Measurements from ENCODE around the gene FXYD2. TPM values are rescaled to one million over a fixed set of nuclear protein-coding genes. Genes with fewer than 3 reads are reported as not detected.

The FXYD2 gene
- total RNA-seq, 1 experiment from 2014 or later = not detected

Other genes with a start within 250 kb of the FXYD2 start
- gene DSCAML1, start 27.5 kb downstream of the FXYD2 start, total RNA-seq (2014; rRNA removed; shearing (Covaris generic)) = not detected in 2 replicates
- gene FXYD6, start 51.9 kb upstream of the FXYD2 start, total RNA-seq (2014; rRNA removed; shearing (Covaris generic)) = 0.24 and 0.78 TPM in 2 replicates
- gene TMPRSS13, start 104.7 kb upstream of the FXYD2 start, total RNA-seq (2014; rRNA removed; shearing (Covaris generic)) = not detected in 2 replicates
- gene IL10RA, start 161.7 kb upstream of the FXYD2 start, total RNA-seq (2014; rRNA removed; shearing (Covaris generic)) = 0.12 TPM in 1 of 2 replicates, not detected in the other

All from RPMI7951 (cell line).